GM11168 (cell line): ENCODE data around the gene ZNF587.
"Not testable (repeated sequence)": the region's sequence is repeated elsewhere in the genome, so short reads cannot be mapped to it uniquely, and the experiment has no call there.

Experiments used
- in situ Hi-C: fragments of 300-500 bp; cut with MboI; formaldehyde crosslinking; loops from one replicate; pipeline ENCODE4 v1.12.0; 2022; ENCODE audit warnings: low sequenced_read_pairs; ENCODE audit not compliant: unreplicated experiment

Gene ZNF587

DNA sequence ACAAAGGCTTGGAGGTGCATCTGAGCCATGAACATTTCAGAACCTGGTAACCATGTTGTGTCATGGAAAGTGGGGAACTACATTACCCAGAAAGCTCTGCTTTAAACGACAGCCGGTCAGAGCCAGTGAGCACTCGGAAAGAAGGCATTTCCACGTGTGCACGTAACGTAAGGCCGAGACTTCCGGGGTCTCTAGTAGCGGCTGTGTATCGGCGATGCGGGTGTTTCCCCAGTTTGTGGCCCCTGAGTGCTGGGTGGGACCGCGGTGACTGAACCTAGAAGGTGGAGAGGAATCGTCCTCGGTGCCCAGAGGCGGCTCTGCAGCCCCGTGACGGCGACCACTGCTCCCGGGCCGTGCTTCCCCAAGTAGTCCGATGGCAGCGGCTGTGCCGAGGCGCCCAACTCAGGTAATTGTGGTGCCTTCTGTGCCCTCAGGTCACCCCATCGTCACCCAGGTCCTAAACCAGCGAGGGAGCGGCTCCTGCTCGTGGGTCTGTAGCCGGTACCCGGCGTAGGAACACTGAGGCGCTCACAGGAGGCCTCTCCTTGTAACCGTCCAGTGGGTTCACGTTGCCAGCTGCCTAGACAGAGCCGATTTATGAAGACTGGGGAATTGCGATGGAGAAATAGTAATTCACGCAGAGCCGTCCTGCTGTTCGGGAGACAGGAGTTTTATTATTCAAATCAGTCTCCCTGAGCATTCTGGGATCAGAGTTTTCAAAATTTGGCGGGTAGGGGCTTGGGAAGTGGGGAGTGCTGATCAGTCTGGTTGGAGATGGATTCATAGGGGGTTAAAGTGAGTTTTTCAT is at the start of gene ZNF587:
Gene ZNF587 (plus strand): TSS at position 194 of the 808 bp plus-strand sequence. CDS start 180 bp downstream, at position 374.
- in situ Hi-C loops = loop anchor here (5.0 kb wide), 1 partner anchor 52 kb away; no protein-coding TSS in a partner anchor

DNA sequence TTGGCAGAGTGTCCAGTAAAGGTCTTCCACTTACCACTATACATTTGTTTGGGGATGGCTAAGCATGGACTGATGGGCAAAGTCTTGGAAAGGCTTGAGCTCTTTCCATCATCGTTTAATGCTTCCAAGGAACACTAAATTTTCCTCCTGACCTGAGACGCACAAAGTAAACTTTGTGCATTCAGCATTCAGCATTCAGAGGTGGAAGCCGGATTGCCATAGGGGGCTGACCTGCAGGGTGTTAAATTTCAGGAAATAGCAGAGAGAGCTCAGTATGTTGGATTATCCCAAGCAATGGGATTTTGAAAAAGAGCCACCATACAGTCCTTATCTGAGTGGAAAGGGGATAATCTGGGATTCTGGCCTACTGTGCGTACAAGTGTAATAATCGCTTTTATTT is 49.0 kb upstream of the ZNF587 start:
- in situ Hi-C loops = no loop called here

DNA sequence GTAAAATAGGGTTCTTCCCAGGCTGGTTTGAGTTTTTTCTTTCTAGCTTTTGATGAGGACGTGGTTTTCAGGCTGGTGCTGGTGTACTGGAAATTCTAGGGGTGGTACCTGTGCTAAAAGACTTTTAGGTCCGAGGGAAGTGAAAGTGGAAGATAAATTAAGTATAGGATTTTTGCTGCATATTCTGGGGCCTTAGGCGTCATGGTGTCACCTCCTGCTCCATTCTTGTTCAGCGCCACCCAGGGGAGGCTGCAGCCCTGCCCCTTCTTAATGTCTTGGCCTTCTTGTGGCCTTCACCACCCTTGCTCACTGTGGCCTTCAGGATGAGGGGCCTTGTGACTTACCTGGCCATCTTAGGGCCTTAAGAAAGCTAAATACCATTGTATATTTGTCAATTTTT is 47.4 kb upstream of the ZNF587 start:
- in situ Hi-C loops = no loop called here

DNA sequence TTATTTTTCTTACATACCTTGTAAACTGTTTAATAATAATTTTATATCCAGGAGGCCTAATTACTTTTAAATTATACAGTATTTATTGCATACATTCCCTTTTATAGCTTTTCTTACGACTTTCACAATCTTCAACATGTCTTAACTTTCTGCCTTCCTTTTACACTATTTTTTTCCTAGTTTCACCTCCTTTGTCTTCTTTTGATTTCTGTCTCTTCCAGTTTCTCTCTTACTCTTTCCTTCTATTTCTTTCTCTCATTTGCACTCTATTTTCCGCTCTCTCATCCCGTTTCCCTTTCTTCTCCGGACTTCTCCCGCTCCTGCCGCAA is 46.4 kb upstream of the ZNF587 start:
- in situ Hi-C loops = no loop called here

DNA sequence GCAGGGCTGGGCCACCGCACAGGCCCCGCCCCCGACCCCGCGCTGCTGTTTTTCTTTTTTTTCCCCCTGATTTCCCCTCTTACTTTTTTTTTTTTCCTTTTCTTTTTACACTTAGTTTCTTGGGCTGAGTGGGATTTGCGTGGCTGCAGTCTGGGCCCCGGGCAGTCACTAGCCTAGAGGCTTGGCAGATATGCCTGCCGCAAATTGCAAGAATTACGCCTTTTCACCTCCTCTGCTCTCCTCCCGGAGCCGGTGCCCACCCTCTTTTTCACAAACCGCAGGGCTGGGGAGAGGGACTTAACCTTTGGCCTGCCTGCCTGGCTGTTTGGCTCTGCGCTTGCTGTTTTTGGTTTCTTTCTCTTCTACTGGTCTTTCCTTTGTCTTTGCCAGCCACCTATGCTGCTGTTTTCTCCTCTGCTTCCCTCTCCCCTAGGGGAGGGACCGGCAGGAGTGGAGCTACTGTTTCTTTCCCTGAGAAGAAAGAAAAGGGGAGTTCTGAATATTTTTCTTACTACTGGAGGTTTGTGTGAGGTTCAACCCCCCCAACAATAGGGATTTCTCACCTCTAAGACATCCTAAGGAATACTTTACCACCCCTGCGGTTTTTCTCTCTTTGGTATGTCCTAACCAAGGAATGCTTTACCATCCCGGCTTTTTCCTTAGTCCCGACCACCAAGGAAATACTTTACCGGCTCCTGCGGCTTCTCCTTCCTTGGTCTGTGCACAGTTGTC is 45.9 kb upstream of the ZNF587 start:
- in situ Hi-C loops = no loop called here

DNA sequence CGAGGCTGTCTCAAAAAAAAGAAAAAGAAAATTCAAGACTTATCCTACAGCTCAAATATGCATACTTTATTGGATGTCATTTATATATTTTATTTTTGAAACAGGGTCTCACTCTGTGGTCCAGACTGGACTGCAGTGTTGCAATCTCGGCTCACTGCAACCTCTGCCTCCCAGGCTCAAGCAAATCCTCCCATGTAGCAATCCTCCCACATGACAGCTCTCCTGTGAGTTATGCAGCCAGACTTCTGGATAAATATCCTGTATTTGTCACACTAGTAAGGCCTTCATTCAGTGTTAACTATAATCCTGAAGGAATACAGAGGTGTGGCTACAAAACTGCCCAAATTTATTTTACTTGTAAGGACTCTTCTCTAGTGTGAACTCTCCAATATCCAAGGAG is 42.1 kb upstream of the ZNF587 start:
- in situ Hi-C loops = no loop called here

DNA sequence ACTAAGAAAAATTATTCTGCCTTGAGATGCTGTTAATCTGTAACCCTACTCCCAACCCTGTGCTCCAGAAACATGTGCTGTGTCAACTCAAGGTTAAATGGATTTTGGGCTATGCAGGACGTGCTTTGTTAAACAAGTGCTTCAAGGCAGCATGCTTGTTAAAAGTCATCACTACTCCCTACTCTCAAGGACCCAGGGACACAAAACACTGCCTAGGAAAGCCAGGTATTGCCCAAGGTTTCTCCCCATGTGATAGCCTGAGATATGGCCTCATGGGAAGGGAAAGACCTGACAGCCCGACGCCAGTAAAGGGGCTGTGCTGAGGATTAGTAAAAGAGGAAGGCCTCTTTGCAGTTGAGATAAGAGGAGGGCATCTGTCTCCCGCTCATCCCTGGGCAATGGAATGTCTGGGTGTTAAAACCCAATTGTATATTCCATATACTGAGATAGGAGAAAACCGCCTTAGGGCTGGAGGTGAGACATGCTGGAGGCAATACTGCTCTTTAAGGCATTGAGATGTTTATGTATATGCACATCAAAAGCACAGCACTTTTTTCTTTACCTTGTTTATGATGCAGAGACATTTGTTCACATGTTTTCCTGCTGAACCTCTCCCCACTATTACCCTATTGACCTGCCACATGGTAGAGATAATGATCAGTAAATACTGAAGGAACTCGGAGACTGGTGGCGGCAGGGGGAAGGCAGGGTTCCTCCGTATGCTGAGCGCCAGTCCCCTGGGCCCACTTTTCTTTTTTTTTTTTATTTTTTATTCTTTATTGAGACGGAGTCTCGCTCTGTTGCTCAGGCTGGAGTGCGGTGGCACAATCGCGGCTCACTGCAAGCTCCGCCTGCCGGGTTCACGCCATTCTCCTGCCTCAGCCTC is 39.0 kb upstream of the ZNF587 start:
- in situ Hi-C loops = not testable (repeated sequence)

DNA sequence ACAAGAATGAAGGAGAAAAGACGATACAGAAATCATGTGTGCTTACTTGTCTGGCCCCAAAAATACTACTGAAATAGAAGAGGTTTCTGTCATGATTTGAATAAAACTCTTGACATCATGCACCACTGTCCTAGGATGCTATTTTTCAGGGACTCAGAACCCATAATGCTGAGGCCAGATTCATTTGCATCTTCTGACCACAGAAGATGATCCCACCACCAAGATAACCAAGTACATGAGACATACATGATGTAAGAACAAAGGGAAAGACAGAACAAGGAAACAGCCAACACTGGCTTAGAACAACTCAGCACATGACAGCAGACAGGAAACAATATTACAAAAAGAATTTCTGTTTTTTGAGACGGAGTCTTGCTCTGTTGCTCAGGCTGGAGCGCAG is 37.4 kb upstream of the ZNF587 start:
- in situ Hi-C loops = no loop called here

DNA sequence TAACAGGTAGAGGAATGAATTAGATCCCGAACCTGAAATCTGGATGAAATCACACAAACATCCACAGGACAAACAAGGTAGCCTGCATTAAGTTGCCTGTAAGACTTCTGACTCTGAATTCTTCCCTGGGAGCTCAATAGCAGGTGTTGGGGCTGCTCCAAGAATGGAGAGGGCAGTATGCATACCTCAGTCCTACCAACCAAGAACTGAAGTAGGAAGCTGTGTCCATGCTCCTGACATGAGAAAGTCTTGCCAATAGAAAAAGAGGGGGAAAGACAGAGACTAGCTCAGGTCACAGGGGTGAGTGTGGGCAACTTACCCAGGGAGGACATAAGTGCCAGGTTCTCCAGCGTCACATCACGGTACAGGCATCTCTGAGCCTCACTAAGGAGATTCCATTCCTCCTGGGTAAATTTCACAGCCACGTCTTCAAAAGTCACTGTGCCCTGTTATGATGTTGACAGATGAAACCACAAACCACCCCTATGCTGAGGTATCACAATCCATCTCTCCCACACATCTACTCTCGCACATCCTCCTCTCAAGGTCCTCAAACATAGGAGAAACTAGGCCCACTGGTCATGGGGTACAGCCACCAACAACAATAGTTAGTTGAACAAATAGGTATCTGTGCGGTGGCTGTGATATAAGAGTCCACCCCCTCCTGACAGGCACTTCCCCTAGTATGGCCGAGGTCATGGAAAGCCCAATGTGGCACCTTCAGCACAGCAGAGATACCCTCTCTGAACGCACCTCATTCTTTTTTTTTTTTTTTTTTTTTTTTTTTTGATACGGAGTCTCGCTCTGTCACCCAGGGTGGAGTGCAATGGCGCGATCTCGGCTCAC is 36.5 kb upstream of the ZNF587 start:
- in situ Hi-C loops = not testable (repeated sequence)

GRCh38 chr19:57813919-57814504 is 35.6 kb upstream of the ZNF587 start:
- in situ Hi-C loops = no loop called here

- in situ Hi-C loops = no loop called here
These were observed 35.0 kb upstream of the ZNF587 start, which contains the start of gene ZNF552 for GRCh38 chr19:57814505-57815246. Gene ZNF552, minus strand, starts transcription at chr19:57814913. Its CDS starts 170 bp downstream, at chr19:57814743.

DNA sequence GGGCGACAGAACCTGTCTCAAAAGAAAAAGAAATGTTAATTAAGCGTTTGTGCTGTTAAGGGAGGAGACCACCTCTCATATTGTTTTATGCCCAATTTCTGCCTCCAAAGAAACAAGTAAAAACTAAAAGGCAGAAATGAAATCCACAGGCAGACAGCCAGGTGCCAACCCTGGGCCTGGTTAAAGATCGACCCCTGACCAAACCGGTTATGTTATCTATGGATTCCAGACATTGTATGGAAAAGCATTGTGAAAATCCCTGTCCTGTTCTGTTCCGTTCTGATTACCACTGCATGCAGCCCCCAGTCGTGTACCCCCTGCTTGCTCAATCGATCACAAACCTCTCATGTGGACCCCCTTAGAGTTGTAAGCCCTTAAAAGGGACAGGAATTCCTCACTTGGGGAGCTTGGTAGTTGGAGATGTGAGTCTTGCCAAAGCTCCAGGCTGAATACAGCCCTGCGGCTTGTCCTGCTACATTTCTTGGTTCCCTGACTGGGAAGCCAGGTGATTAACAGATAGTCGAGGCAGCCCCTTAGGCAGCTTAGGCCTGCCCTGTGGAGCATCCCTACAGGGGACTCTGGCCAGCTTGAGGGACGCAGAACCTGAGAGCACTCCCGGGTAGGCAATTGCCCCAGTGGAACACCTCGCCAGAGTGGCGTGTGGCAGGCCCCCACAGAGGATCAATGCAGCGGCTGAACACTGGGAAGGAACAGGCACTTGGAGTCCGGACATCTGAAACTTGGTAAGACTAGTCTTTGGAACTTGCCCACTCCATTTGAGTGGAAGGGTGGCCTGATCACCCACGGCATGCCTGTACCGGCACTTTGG is 34.2 kb upstream of the ZNF587 start:
- in situ Hi-C loops = no loop called here

- in situ Hi-C loops = no loop called here
These were observed 33.0 kb upstream of the ZNF587 start for GRCh38 chr19:57816652-57817051.

GRCh38 chr19:57817976-57818375 is 31.7 kb upstream of the ZNF587 start:
- in situ Hi-C loops = no loop called here

DNA sequence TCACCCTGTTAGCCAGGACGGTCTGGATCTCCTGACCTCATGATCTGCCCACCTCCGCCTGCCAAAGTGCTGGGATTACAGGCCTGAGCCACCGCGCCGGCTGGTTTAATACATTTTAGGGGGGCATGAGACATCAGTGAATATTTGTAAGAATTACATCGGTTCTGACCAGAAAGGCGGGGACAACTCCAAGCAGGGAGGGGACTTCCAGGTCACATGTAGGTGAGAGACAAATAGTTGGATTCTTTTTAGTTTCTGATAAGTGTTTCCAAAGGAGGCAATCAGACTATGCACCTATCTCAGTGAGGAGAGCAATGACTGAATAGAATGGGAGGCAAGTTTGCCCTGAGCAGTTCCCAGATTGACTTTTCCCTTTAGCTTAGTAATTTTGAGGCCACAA is 31.3 kb upstream of the ZNF587 start:
- in situ Hi-C loops = no loop called here

DNA sequence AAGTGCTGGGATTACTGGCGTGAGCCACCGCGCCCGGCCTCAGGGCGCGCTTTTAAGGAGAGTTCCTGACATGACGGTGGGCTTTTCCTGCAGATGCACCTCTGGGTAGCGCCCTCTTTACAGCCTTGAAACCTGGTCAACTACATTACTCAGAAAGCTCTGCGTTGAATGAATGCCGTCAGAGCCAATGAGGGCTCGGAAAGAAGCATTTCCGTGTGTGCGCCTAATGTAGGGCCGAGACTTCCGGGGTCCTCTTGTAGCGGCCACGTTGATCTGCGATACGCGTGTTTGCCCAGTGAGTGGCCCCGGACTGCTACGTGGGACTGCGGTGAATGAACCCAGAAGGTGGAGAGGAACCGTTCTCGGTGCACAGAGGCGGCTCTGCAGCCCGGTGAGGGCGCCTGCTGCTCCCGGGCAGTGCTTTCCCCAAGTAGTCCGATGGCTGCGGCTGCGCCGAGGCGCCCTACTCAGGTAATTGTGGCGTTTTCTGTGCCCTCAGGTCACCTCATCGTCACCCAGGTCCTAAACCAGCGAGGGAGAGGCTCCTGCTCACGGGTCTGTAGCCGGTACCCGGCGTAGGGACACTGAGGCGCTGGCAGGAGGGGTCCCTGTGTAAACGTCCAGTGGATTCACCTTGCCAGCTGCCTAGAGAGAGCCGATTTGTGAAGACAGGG is 30.0 kb upstream of the ZNF587 start:
- in situ Hi-C loops = no loop called here

GRCh38 chr19:57820599-57820998 is 29.1 kb upstream of the ZNF587 start:
- in situ Hi-C loops = no loop called here
